ENCODE results near the gene PRRT4.

PRRT4 gene

DNA sequence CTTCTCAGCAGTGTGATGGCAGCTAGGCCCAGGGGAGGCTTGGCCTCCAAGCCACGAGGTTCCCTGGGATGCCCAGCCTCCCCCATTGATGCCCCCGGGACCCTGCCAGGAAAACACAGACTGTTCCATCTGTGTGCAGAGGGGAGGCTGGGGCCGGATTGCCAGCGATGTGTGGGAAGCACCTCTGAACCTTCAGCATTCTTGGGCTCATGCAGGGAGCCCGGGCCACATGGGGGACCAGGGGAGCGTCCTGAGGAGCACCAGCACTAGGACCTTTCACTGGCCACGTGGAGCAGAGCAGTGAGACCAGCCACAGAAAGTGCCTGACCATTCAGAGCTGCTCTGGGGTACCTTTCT lies 45.7 kb upstream of the PRRT4 start:
- DNase-seq (ENCODE audit: low read depth): no peak
- H3K4me3 ChIP-seq (replicated peaks; ENCODE audit: low read depth, low read length): no peak overlapping the region
- TF ChIP-seq, protein P1, sequence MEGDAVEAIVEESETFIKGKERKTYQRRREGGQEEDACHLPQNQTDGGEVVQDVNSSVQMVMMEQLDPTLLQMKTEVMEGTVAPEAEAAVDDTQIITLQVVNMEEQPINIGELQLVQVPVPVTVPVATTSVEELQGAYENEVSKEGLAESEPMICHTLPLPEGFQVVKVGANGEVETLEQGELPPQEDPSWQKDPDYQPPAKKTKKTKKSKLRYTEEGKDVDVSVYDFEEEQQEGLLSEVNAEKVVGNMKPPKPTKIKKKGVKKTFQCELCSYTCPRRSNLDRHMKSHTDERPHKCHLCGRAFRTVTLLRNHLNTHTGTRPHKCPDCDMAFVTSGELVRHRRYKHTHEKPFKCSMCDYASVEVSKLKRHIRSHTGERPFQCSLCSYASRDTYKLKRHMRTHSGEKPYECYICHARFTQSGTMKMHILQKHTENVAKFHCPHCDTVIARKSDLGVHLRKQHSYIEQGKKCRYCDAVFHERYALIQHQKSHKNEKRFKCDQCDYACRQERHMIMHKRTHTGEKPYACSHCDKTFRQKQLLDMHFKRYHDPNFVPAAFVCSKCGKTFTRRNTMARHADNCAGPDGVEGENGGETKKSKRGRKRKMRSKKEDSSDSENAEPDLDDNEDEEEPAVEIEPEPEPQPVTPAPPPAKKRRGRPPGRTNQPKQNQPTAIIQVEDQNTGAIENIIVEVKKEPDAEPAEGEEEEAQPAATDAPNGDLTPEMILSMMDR (IDR thresholded peaks at IDR 0.05; ENCODE audit: low read length, missing control alignments): no peak

DNA sequence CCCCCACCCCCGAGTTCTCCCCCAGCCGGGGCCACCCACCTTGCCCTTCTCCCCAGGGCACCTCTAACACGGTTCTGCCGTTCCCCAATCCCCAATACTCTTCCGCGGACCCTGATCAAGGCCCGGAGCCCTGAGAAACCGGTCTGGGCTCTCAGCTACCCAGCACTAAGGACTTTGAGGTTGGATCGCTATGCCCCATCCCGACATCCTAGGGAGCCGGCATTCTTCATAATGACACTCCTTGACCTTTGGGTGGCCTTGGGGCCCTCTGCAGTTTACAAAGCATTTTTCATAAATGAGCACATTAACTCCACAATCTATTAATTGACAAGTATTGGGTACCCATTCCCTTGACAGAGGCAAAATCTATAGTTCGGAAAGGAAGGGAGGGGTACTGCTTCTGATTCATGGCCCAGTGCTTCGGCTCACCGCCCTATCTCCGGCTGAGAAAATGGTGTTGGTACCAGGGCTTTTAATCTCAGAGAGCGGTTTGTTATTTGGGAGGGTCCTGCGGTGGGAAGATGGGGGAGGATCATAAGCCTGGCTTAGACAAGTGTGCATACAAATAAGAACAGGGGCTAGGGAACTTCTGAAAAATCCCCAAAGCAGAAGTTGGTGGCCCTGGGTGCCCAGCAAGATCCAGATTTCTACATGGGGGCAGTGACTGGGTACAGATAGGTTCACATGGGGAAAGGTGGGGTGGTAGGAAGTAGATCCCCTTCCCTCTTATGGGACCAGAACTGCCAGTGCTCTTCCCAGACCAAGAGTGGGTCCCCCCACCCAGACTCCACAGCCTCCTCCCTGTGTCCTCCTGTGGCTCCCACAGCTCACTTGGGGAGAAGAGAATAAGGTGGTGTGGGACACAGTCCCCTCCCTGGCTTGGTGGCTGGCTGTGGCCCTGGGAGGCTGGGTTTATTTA lies 45.1 kb upstream of the PRRT4 start:
- DNase-seq (ENCODE audit: low read depth): no peak
- no peak overlapping the region for H3K4me3 ChIP-seq (replicated peaks; ENCODE audit: low read depth, low read length)
- TF ChIP-seq, protein P1 (IDR thresholded peaks at IDR 0.05; ENCODE audit: low read length, missing control alignments): no peak

DNA sequence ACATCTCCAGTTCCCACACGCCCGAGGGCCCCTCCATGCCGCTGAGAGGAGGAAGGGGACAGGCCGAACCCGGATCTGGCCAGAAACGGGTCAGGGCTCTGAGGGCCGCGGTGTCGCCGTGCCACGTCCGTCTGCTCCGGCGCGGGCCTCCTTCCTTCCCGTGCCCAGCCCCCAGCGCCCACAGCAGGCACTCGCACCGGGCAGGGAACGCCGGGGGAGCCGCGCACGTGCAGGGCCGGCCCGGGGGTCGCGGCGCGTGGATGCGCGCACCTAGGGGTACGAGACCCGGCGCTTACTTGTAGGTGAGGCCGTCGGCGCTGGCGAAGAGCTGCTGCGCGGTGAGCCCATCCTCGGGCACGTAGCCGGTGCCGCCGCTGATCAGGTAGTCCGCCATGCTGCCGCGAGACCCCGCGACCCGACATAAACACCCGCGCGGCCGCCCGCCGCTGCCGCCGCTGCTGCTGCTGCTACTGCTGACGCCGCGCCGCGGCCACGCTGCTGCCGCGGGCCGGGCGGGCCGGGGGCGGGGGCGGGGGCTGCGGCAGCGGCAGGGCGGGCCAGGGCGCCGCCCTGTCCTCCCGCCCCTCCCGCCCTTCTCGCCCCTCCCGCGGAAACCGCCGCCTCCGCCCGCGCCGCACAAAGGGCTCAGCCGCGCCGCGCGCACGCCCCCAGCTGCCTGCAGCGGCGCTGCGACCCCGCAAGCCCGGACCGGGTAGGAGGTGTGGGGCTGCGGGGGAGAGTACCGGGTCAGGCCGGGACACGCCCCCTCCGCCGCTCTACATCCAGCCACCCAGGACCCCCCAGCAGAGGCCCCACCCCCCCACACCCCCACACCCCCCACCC lies 44.2 kb upstream of the PRRT4 start:
- TF ChIP-seq, protein P1 (IDR thresholded peaks at IDR 0.05; ENCODE audit: low read length, missing control alignments): no peak
- H3K4me3 ChIP-seq (replicated peaks; ENCODE audit: low read depth, low read length): peak overlapping the region; percentile 66
- peak; percentile 22 for DNase-seq (ENCODE audit: low read depth)

DNA sequence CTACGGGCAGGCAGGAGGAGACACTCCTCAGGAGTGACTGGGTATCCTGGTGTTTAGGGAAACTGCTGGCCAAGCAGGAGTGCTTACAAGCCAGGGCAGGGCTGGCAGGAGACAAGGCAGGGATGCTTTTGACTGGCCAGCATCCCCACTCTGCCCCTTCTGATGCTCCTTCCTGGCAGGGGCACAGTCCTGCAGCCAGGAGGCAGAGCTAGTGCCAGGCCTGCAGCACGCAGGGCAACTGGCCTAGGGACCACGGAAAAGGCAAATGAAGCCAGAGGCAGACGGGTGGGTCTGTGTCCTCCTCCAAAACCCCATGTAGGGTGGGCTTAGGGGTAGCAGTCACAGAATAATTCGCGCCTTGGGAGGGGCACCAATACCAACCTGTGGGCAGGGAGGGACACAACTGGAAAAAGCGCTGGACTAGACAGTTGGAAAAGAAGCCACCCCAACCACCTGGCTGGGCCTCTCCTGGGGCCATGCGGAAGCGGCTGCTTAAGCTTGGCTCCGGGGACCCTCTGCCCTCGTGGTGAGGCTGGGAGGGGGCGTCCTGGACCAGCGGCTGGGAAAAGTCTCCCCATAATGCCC lies 43.5 kb upstream of the PRRT4 start:
- peak overlapping the region; percentile 66 for H3K4me3 ChIP-seq (replicated peaks; ENCODE audit: low read depth, low read length)
- TF ChIP-seq, protein P1 (IDR thresholded peaks at IDR 0.05; ENCODE audit: low read length, missing control alignments): peak; percentile 28
- DNase-seq (ENCODE audit: low read depth): no peak

DNA sequence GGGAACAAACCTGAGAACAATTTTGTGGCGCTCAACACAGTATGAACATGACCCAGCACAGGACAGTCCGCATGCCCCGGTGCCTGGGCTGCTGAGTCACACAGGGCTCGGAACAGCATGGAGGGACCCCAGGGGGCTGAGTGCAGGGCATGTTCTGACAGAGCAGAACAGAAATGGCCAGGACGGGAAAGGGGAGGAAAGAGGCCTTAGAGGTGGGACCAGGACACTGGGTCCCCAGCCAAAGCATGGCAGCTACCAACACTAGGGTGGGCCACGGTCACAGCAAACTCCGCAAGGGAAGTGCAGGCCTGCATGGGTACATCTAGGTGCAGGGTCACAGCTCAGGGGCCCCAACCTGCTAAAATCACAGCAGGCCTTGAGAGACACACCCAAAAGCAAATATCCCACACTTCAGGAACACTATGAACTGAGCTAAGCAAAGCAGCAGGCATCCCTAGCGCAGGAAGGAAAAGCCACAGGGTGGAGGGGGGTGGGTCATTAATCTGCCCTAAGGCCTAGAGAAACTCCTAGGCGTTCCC lies 42.7 kb upstream of the PRRT4 start:
- H3K4me3 ChIP-seq (replicated peaks; ENCODE audit: low read depth, low read length): peak overlapping the region; percentile 66
- TF ChIP-seq, protein P1 (IDR thresholded peaks at IDR 0.05; ENCODE audit: low read length, missing control alignments): no peak
- no peak for DNase-seq (ENCODE audit: low read depth)

DNA sequence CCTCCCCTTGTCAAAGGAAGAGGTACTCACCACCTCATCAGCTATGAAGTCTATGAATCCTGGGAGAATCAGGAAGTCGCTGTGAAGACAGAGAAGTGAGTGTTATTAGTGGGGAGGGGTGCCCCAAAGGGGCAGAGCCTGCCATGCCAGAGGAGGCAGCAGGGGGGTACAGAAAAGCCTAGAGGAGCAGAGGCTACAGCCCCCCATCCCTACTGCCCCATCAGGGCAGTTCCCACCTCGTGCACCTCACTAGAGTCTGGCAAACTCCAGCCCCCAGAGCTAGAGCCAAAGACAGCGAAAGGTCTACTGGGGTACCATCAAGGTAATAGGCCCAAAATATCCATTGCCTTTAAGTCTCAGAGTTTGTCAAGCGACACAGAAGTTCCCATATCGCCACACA lies 42.2 kb upstream of the PRRT4 start:
- no peak overlapping the region for H3K4me3 ChIP-seq (replicated peaks; ENCODE audit: low read depth, low read length)
- DNase-seq (ENCODE audit: low read depth): no peak
- TF ChIP-seq, protein P1 (IDR thresholded peaks at IDR 0.05; ENCODE audit: low read length, missing control alignments): no peak
